GM21723 (cell line): ENCODE results near the gene NXNL2.

Experiments
- ATAC-seq: cut with Tn5 transposase; IDR thresholded peaks from one replicate; pipeline ENCODE4 v1.9.1; 2021; ENCODE audit warnings: mild to moderate bottlenecking, moderate library complexity; ENCODE audit not compliant: unreplicated experiment

NXNL2 gene

GRCh38 chr9:88577256-88578120 lies 42.5 kb downstream of the NXNL2 start:
- ATAC-seq, result no peak

DNA sequence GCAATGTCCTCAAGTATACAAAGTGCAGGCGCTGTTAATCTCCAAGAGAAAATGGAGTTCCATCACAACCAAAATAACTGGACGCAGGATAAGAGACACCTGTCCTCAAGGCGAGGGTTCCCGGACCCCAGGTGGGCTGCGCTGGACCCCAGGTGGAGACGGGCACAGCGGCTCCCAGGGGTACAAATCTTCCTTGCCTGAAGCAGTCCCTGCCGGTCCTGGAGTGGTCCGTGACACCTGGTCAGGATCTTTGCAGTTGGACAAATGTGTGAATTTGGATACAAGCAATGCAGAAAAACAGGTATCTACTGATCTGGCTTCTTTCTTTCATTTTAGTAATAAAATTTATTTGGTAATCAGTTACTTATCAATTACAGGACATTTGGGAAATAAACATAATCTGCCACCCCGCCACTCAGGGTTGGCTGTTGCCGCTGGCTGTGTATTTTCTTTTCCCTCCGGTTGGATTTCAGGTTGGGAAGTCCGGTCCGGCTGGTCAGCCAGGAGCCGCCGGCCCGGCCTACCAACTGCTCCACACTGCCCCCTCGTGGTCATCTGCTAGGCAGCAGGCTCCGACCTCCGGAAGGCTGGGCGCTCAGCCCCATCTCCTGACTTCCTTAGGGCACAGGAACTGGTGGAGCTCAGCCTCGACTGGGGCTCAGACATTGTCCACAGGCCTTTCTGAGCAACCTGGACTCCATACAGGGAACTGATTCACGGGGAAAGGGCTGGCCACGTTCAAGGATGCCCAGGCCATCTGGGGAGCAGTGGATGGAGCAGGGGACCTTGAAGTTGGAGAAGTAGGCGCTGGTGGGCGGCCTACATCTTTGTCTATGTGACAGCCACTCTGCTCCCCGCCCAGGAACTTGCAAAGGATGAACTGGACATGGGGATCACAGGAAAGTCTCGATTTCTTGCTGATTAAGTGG lies 43.4 kb downstream of the NXNL2 start:
- ATAC-seq, result peak; percentile 80

GRCh38 chr9:88579050-88579715 lies 44.2 kb downstream of the NXNL2 start:
- no peak for ATAC-seq

DNA sequence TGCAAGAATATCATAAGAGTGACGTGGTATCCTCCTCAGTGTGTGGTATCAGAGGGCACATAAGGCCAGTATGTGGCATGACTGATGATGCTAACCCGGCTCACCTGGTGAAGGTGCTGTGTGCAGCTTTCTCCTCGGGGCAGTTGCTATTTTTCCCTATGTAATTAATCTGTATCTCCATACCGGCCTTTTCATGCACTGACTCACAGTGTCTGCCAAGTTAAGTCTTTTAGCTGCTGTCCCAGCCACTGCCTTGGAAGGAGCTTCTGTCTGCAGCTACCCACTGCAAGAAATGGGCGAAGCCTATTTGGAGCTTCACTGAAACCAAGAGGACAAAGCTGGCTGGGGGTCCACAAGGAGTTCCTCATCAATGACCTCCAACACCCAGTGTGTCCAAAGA lies 46.0 kb downstream of the NXNL2 start:
- ATAC-seq, result no peak

GRCh38 chr9:88583901-88584596 lies 49.1 kb downstream of the NXNL2 start:
- no peak for ATAC-seq

- ATAC-seq, result no peak
These were observed 50.4 kb downstream of the NXNL2 start for GRCh38 chr9:88585426-88585825.

GRCh38 chr9:88586452-88586851 lies 51.5 kb downstream of the NXNL2 start:
- no peak for ATAC-seq

DNA sequence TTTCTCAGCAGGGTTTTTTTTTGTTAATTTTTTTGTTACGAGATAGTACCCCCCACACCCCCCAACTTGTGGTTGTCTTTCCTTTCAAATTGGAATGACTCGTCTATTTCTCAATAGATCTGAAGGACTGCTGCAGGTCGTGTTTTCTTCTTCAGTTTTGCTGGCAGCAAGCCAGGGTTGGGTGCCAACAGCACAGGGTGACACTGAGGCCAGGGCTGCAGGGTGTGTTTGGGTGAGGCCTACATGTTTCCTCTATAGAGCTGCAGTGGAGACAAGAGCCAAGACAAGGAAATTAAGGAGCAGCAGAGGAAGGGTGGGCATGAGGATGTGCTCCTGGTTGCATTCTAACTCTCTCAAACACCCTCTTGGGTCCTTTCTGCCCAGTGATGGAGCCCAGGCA lies 52.2 kb downstream of the NXNL2 start:
- ATAC-seq, result no peak

DNA sequence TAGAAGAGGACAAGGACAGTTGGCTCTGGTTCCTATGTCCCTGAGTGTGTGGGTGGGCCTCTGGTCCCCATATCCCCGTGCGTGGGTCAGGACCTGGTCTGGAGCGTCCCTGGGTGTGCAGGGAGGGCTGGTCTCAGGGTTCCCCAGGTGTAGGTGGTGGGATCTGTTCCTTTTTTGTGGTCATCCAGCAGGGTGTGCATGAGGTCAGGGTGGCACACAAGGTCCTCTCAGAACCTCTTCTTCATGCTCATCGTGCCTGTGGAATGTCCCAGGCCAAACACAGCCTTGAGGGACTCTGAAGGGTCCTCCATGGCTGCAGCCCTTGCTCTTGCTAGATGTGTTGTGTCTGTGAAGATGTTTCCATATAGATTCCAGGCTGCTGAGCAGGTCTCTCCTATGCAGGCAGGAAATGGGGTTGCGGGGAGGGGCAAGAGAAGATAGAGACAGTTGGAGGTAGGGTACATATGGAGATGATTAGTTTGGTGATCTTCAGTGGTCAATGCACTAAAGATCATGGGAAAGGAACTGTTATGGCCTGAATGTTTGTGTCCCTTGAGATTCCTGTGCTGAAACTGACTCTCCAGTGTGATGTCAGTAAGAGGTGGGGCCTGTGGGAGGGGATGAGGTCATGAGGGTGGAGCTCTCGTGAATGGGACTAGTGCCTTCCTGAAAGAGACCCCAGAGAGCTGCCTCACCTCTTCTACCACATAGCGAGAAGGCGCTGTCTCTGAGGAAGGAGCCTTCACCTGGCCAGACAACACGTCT lies 53.1 kb downstream of the NXNL2 start:
- no peak for ATAC-seq

DNA sequence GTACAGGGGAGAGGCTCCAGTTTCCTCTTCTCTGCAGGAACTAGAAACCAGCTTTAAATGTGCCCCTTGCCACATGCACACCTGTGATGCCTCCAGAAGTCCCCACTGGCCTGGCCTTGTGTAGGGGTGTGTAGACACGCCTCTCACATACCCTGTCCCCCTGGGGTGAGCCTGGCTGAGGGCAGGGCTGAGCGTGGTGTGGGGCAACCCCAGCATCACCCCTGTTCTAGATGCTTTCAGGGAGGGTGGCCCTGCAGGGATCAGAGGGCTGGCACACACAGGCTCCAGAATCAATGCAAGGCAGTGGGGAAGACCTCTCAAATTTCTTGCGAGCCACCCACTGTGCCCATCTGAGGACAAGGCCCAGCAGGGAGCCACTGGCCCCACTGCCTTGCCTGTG lies 54.7 kb downstream of the NXNL2 start:
- no peak for ATAC-seq

- ATAC-seq, result no peak
These were observed 55.7 kb downstream of the NXNL2 start for GRCh38 chr9:88590558-88591146.

DNA sequence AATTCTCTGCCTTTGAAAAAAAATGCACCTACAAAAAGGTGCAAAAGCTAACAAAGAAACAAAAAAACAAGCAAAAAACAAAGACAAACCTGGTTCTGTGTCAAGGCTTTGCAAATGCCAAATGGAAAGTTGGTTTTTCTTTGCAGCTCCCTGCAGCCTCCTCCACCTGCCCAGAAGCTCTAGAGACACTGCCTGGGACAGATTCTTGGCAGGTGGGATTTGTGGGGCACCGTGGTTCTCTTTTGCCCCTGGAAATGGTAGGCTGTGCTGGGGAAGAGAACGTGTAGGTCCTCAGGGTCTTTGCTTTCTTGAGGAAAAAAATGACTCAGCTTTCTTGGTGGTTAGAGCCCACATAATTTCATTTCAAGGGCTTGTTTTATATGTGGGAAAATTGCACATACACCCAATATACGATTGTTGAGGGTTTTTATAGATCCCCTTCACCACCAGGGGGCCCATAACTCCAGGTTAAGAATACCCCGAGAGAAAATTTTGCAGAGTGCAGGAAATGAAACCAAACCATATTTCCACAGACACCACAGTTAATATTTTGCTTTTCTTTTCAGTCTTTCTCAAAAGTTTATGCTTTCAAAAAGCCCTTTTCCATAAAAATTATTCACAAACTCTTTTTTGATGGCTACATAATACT lies 58.7 kb downstream of the NXNL2 start:
- peak; percentile 83 for ATAC-seq
